Right lobe of liver (tissue), 6 donors: ENCODE data around the gene PRKCQ. TPM values are rescaled to one million over a fixed set of nuclear protein-coding genes. Genes with fewer than 3 reads are reported as not detected.

ENCODE experiments used
- ATAC-seq, 4 donors: fragments of 200-7000 bp; cut with Tn5 transposase; one replicate each; pipeline ENCODE4 v1.9.1; 2020; ENCODE audit warnings: mild to moderate bottlenecking in 4 of 4, moderate library complexity in 4 of 4
- DNase-seq, 3 donors: peaks; one replicate each; pipeline ENCODE4 v3.0.0-alpha.2; 2020
- H3K27ac ChIP-seq, 3 donors: fragments of 200-600 bp; one replicate each; pipeline ENCODE4 v1.8.0; 2022
- H3K27me3 ChIP-seq, 2 donors: fragments of 200-600 bp; one replicate each; pipeline ENCODE4 v1.8.0; 2022
- H3K36me3 ChIP-seq, 4 donors: fragments of 200-600 bp; sonication (generic) in 1 of 4; one replicate each; pipeline versions ENCODE4 v1.5.1 to v1.8.0; 2017 to 2022; ENCODE audit warnings: control low read depth in 1 of 4
- H3K4me1 ChIP-seq, 4 donors: fragments of 200-600 bp; sonication (generic) in 1 of 4; one replicate each; pipeline versions ENCODE4 v1.5.1 to v1.8.0; 2017 to 2022; ENCODE audit warnings: control low read depth in 1 of 4
- H3K4me3 ChIP-seq, 3 donors: fragments of 200-600 bp; one replicate each; pipeline ENCODE4 v1.8.0; 2022
- H3K9me3 ChIP-seq, 4 donors: fragments of 200-600 bp; sonication (generic) in 1 of 4; one replicate each; pipeline versions ENCODE4 v1.5.1 to v1.8.0; 2017 to 2022; ENCODE audit warnings: control low read depth in 1 of 4
- CTCF ChIP-seq, 4 donors: fragments of 200-600 bp in 3 of 4; fragments of 450-650 bp in 1 of 4; IDR thresholded peaks; one replicate each; pipeline versions ENCODE4 v1.5.1 to v1.8.0; 2016 to 2022; ENCODE audit warnings: antibody characterized with exemption in 4 of 4, mild to moderate bottlenecking in 2 of 4
- POLR2A ChIP-seq: fragments of 450-650 bp; IDR thresholded peaks from one replicate; pipeline ENCODE4 v1.6.1; 2017; ENCODE audit warnings: antibody characterized with exemption, mild to moderate bottlenecking
- WGBS: methylation state at CpG from one replicate; pipeline ENCODE4 v1.1.6; 2018; ENCODE audit warnings: low coverage, low lambda C conversion rate; ENCODE audit not compliant: insufficient coverage; ENCODE audit errors: missing lambda C conversion rate; 5-methylcytosine and 5-hydroxymethylcytosine counted together
- intact Hi-C, 2 donors: fragments of 100-400 bp; cut with DNase I; formaldehyde crosslinking; loops; one replicate each; pipeline versions ENCODE4 v1.11.2 to v1.14.1; 2022
- total RNA-seq, 6 experiments: library from RNA; depleted of rRNA in 2 of 6; stranded (reverse); fragments of >200 nt in 2 of 6; fragmentation: NEBNext Ultra II Directional in 3 of 6; extraction: Animal tissue kit (Norgen Biotek cat#: 25700) in 3 of 6; gene quantifications; one replicate each; pipeline versions ENCODE4 v1.1.0 to v1.2.4, GENCODE V29; 2016 to 2023
- donor health status: DM: no; HTN: yes; CAD: no.
- donor health status: DM: no; HTN: no; CAD: no.
- donor health status: DM: no; HTN: no; CAD: no.
- donor health status: DM: no; HTN: yes; CAD: no.
- donor health status: DM: no; HTN: yes; CAD: no.

The PRKCQ gene
- total RNA-seq, 6 experiments from 2014 or later: 0.12 to 0.60 (median 0.16) TPM

DNA sequence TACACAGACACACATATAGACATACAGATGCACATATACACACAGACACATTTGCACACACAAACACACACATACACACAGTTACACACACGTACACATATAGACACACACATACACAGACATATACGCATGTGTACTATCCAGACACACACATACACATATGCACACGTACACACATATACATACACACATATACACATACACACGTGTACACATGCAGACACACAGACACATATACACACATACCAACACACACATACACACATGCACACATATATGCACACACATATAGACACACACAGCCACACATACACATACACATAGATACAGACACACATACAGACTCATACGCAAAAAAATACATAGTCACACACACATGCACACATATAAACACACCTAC is 193.1 kb downstream of the PRKCQ start:
- Histone ChIP-seq H3K4me1 (no peaks in the 10 kb centered on the region), H3K27ac (no peak overlapping the region), H3K27me3 (no peaks in the 10 kb centered on the region), H3K4me3 (no peak overlapping the region), H3K9me3 (no peaks in the 10 kb centered on the region), H3K36me3 (no peaks in the 10 kb centered on the region)
- WGBS: 87% methylated on average over 5 of the region's 5 CpGs
- ATAC-seq (no peak), DNase-seq (no peak)
- no peak for TF ChIP-seq POLR2A
- intact Hi-C loops: no loop called here

- WGBS: 25% methylated on average over 1 of the region's 6 CpGs
Observed at GRCh38 chr10:6386346-6386745, 193.7 kb downstream of the PRKCQ start.

GRCh38 chr10:6385665-6386064 is 194.4 kb downstream of the PRKCQ start:
- 100% methylated on average over 2 of the region's 3 CpGs for WGBS
- no peak for TF ChIP-seq POLR2A
- TF ChIP-seq CTCF (IDR thresholded peaks at IDR 0.05): no peak
- H3K4me3 ChIP-seq: no peak overlapping the region
- H3K9me3 ChIP-seq: no peaks in the 10 kb centered on the region
- no peaks in the 10 kb centered on the region for H3K4me1 ChIP-seq
- no peaks in the 10 kb centered on the region for H3K36me3 ChIP-seq
- no peak for DNase-seq
- peak in 1 of 4 donors; percentile 49 for ATAC-seq
- H3K27me3 ChIP-seq: no peaks in the 10 kb centered on the region
- intact Hi-C loops: no loop called here
- no peak overlapping the region for H3K27ac ChIP-seq

More at GRCh38 chr10:6386346-6386745, 193.7 kb downstream of the PRKCQ start:
- intact Hi-C loops: no loop called here
- H3K36me3 ChIP-seq: no peaks in the 10 kb centered on the region
- H3K9me3 ChIP-seq: no peaks in the 10 kb centered on the region
- ATAC-seq (peak; percentile 48 to 74 (median 72)), DNase-seq (no peak)
- no peak overlapping the region for H3K27ac ChIP-seq
- no peaks in the 10 kb centered on the region for H3K27me3 ChIP-seq
- H3K4me3 ChIP-seq: no peak overlapping the region
- H3K4me1 ChIP-seq: no peaks in the 10 kb centered on the region
- no peak for TF ChIP-seq POLR2A
- no peak for TF ChIP-seq CTCF (IDR thresholded peaks at IDR 0.05)

GRCh38 chr10:6384847-6385246 is 195.2 kb downstream of the PRKCQ start:
- Histone ChIP-seq H3K4me1 (no peaks in the 10 kb centered on the region), H3K27me3 (no peaks in the 10 kb centered on the region), H3K9me3 (no peaks in the 10 kb centered on the region), H3K4me3 (no peak overlapping the region), H3K27ac (no peak overlapping the region), H3K36me3 (no peaks in the 10 kb centered on the region)
- ATAC-seq (no peak), DNase-seq (no peak)
- intact Hi-C loops: no loop called here
- no CpG with 5 or more reads among the region's 3 CpGs for WGBS
- no peak for TF ChIP-seq CTCF (IDR thresholded peaks at IDR 0.05)
- TF ChIP-seq POLR2A: no peak

DNA sequence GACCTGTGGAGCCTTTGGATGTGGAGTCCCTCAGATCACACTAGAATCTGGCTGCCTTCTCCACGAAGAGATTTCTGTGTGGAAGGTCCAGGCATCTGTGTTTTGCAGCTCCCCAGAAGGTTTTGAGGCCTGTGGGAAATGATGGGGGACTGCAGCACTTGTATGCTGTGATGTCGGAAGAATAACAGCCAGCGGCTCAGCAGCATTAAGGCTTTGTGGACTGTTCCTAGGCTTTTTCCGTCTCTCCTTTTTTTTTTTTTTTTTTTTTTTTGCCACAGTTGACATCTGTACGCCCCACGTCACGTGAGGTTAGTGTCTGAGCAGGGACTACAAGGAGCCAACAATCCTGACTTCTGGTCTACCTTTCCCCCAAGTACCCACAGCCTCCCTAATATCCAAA is 196.0 kb downstream of the PRKCQ start:
- intact Hi-C loops: no loop called here
- no peak overlapping the region for H3K4me3 ChIP-seq
- ATAC-seq: no peak
- no peaks in the 10 kb centered on the region for H3K36me3 ChIP-seq
- 76% methylated on average over 7 of the region's 7 CpGs for WGBS
- no peak for DNase-seq
- TF ChIP-seq POLR2A (no peak), CTCF (IDR thresholded peaks at IDR 0.05) (no peak)
- H3K4me1 ChIP-seq: no peaks in the 10 kb centered on the region
- no peaks in the 10 kb centered on the region for H3K9me3 ChIP-seq
- H3K27me3 ChIP-seq: no peaks in the 10 kb centered on the region
- no peak overlapping the region for H3K27ac ChIP-seq
